H9 (cell line): ENCODE results near the gene SURF4. TPM values are rescaled to one million over a fixed set of nuclear protein-coding genes. Genes with fewer than 3 reads are reported as not detected.
"Not testable (repeated sequence)": the region's sequence is repeated elsewhere in the genome, so short reads cannot be mapped to it uniquely, and the experiment has no call there.

Experiments
- DNase-seq: peaks from one replicate; pipeline ENCODE4 v3.0.0-alpha.2; 2017
- H2AFZ ChIP-seq: one replicate; pipeline ENCODE4 v1.6.1; 2013; ENCODE audit warnings: mild to moderate bottlenecking, low read length, control low read depth, moderate library complexity
- H2AK5ac ChIP-seq: 2 replicates; pipeline ENCODE4 v1.6.1; 2013; ENCODE audit warnings: low read length, control low read depth, mixed read lengths; ENCODE audit not compliant: insufficient read length
- H2BK120ac ChIP-seq: one replicate; pipeline ENCODE4 v1.6.1; 2013; ENCODE audit warnings: low read depth, mild to moderate bottlenecking, low read length, control low read depth, inconsistent platforms; ENCODE audit not compliant: poor library complexity, severe bottlenecking
- H2BK12ac ChIP-seq: 2 replicates; pipeline ENCODE4 v1.6.1; 2013; ENCODE audit warnings: low read length, control low read depth, mixed read lengths, low read depth; ENCODE audit not compliant: insufficient read length
- H2BK15ac ChIP-seq: 2 replicates; pipeline ENCODE4 v1.6.1; 2013; ENCODE audit warnings: low read depth, low read length, control low read depth
- H2BK20ac ChIP-seq: one replicate; pipeline ENCODE4 v1.6.1; 2013; ENCODE audit warnings: low read depth, mild to moderate bottlenecking, low read length, control low read depth, inconsistent platforms; ENCODE audit not compliant: poor library complexity, severe bottlenecking
- H2BK5ac ChIP-seq: 2 replicates; pipeline ENCODE4 v1.6.1; 2013; ENCODE audit warnings: low read length, control low read depth, mixed read lengths; ENCODE audit not compliant: insufficient read length
- H3K14ac ChIP-seq: 2 replicates; pipeline ENCODE4 v1.6.1; 2013; ENCODE audit warnings: low read length, control low read depth; ENCODE audit not compliant: insufficient read depth
- H3K18ac ChIP-seq: 2 replicates; pipeline ENCODE4 v1.6.1; 2013; ENCODE audit warnings: low read depth, mild to moderate bottlenecking, mixed read lengths, low read length, control low read depth; ENCODE audit not compliant: insufficient read length
- H3K23ac ChIP-seq: 2 replicates; pipeline ENCODE4 v1.6.1; 2013; ENCODE audit warnings: low read length, control low read depth, mixed read lengths, low read depth; ENCODE audit not compliant: insufficient read length
- H3K23me2 ChIP-seq: 2 replicates; pipeline ENCODE4 v1.6.1; 2013; ENCODE audit warnings: low read depth, mild to moderate bottlenecking, mixed read lengths, low read length, control low read depth; ENCODE audit not compliant: insufficient read length, poor library complexity, severe bottlenecking
- H3K27ac ChIP-seq: 2 replicates; pipeline ENCODE4 v1.5.1; 2013; ENCODE audit warnings: low read length, control low read depth, mixed read lengths, low read depth; ENCODE audit not compliant: insufficient read length
- H3K27me3 ChIP-seq: 2 replicates; pipeline ENCODE4 v1.6.1; 2013; ENCODE audit warnings: low read length, control low read depth, inconsistent platforms; ENCODE audit not compliant: insufficient read depth
- H3K4ac ChIP-seq: 2 replicates; pipeline ENCODE4 v1.6.1; 2013; ENCODE audit warnings: low read depth, mild to moderate bottlenecking, control low read depth, inconsistent platforms, low read length, moderate library complexity
- H3K4me1 ChIP-seq: 2 replicates; pipeline ENCODE4 v1.6.1; 2013; ENCODE audit warnings: low read length, control low read depth, inconsistent platforms; ENCODE audit not compliant: insufficient read depth
- H3K4me2 ChIP-seq: 2 replicates; pipeline ENCODE4 v1.6.1; 2013; ENCODE audit warnings: low read length, control low read depth, mixed read lengths; ENCODE audit not compliant: insufficient read length, insufficient read depth
- H3K56ac ChIP-seq: 2 replicates; pipeline ENCODE4 v1.6.1; 2013; ENCODE audit warnings: low read depth, mild to moderate bottlenecking, mixed read lengths, low read length, control low read depth; ENCODE audit not compliant: insufficient read length
- H3K79me1 ChIP-seq: 2 replicates; pipeline ENCODE4 v1.6.1; 2013; ENCODE audit warnings: low read depth, mild to moderate bottlenecking, moderate library complexity, low read length, control low read depth, inconsistent platforms; ENCODE audit not compliant: insufficient read depth, poor library complexity, severe bottlenecking
- H3K79me2 ChIP-seq: 2 replicates; pipeline ENCODE4 v1.6.1; 2013; ENCODE audit warnings: low read length, control low read depth, inconsistent platforms; ENCODE audit not compliant: insufficient read depth
- H3K9ac ChIP-seq: 2 replicates; pipeline ENCODE4 v1.6.1; 2013; ENCODE audit warnings: low read length, control low read depth, mixed read lengths; ENCODE audit not compliant: insufficient read length; ENCODE audit errors: extremely low read depth
- H3K9me3 ChIP-seq: one replicate; pipeline ENCODE4 v1.6.1; 2013; ENCODE audit warnings: low read depth, low read length, inconsistent platforms; ENCODE audit not compliant: control insufficient read depth
- H3T11ph ChIP-seq: one replicate; pipeline ENCODE4 v1.6.1; 2013; ENCODE audit warnings: mild to moderate bottlenecking, low read length, control low read depth, inconsistent platforms
- H4K20me1 ChIP-seq: one replicate; pipeline ENCODE4 v1.6.1; 2013; ENCODE audit not compliant: control insufficient read depth, insufficient read length, insufficient read depth
- H4K5ac ChIP-seq: 2 replicates; pipeline ENCODE4 v1.6.1; 2013; ENCODE audit warnings: low read depth, mild to moderate bottlenecking, mixed read lengths, low read length, control low read depth; ENCODE audit not compliant: insufficient read length
- H4K8ac ChIP-seq: replicated peaks from 2 replicates; pipeline ENCODE4 v1.6.1; 2013; ENCODE audit warnings: low read length, control low read depth, mixed read lengths, low read depth; ENCODE audit not compliant: insufficient read length
- H4K91ac ChIP-seq: 2 replicates; pipeline ENCODE4 v1.6.1; 2013; ENCODE audit warnings: low read depth, mild to moderate bottlenecking, moderate library complexity, mixed read lengths, low read length, control low read depth; ENCODE audit not compliant: insufficient read length
- H3K27ac Mint-ChIP-seq, 3 experiments: 2 replicates in 2 of 3; 3 replicates in 1 of 3; pipeline ENCODE4 v1.8.0; 2020 to 2021; ENCODE audit warnings: mixed read lengths in 3 of 3, mild to moderate bottlenecking in 1 of 3, moderate library complexity in 1 of 3
- H3K27me3 Mint-ChIP-seq: 2 replicates; pipeline ENCODE4 v1.8.0; 2021; ENCODE audit warnings: low read depth, mild to moderate bottlenecking, moderate library complexity, mixed read lengths
- H3K36me3 Mint-ChIP-seq, 3 experiments: 2 replicates in 2 of 3; 3 replicates in 1 of 3; pipeline ENCODE4 v1.8.0; 2020 to 2021; ENCODE audit warnings: low read depth in 3 of 3, mixed read lengths in 3 of 3; ENCODE audit not compliant: insufficient read depth in 1 of 3
- H3K4me1 Mint-ChIP-seq, 2 experiments: 2 replicates each; pipeline ENCODE4 v1.8.0; 2020; ENCODE audit warnings: mixed read lengths in 2 of 2
- H3K4me3 Mint-ChIP-seq, 2 experiments: 2 replicates in 1 of 2; 3 replicates in 1 of 2; pipeline ENCODE4 v1.8.0; 2020 to 2021; ENCODE audit warnings: mild to moderate bottlenecking in 2 of 2, mixed read lengths in 2 of 2, moderate library complexity in 1 of 2
- H3K9me3 Mint-ChIP-seq, 2 experiments: 2 replicates in 1 of 2; 3 replicates in 1 of 2; pipeline ENCODE4 v1.8.0; 2020; ENCODE audit warnings: mild to moderate bottlenecking in 2 of 2, mixed read lengths in 2 of 2, moderate library complexity in 1 of 2
- WGBS: extraction: QIAGEN DNeasy Blood & Tissue Kit; methylation state at CpG from one replicate; pipeline ENCODE4 v1.1.7; 2013; ENCODE audit warnings: missing lambda C conversion rate, low lambda C conversion rate, mixed read lengths; ENCODE audit not compliant: insufficient read length; ENCODE audit errors: extremely low coverage; 5-methylcytosine and 5-hydroxymethylcytosine counted together
- total RNA-seq: library from RNA; stranded (reverse); gene quantifications from 2 replicates; pipeline ENCODE4 v1.2.1, GENCODE V29; 2021

SURF4 gene
- total RNA-seq, 1 experiment from 2014 or later, result 146 TPM

DNA sequence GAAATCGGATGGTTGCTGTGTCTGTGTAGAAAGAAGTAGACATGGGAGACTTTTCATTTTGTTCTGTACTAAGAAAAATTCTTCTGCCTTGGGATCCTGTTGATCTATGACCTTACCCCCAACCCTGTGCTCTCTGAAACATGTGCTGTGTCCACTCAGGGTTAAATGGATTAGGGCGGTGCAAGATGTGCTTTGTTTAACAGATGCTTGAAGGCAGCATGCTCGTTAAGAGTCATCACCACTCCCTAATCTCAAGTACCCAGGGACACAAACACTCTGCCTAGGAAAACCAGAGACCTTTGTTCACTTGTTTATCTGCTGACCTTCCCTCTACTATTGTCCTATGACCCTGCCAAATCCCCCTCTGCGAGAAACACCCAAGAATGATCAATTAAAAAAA, 15.6 kb upstream of the SURF4 start:
- H3K14ac ChIP-seq, H2BK20ac ChIP-seq, H3K27ac ChIP-seq, H3K36me3 Mint-ChIP-seq, H4K91ac ChIP-seq, H3K23me2 ChIP-seq, H3K27me3 ChIP-seq, H3K9ac ChIP-seq, H3K4me1 Mint-ChIP-seq, H2BK15ac ChIP-seq, H3K9me3 ChIP-seq, H3K4me2 ChIP-seq, H4K5ac ChIP-seq, H3K79me1 ChIP-seq, H4K20me1 ChIP-seq, H3K4me3 Mint-ChIP-seq, H4K8ac ChIP-seq, H3T11ph ChIP-seq, H3K18ac ChIP-seq, H2AK5ac ChIP-seq, H2BK120ac ChIP-seq, H3K27ac Mint-ChIP-seq, H3K79me2 ChIP-seq, H3K56ac ChIP-seq, H3K4me1 ChIP-seq, H3K23ac ChIP-seq, H2BK5ac ChIP-seq, H2AFZ ChIP-seq, H3K4ac ChIP-seq, H2BK12ac ChIP-seq, DNase-seq: not testable (repeated sequence)
- WGBS, result no CpG with 5 or more reads among the region's 4 CpGs
- H3K27me3 Mint-ChIP-seq, result peaks cover 36% of the 10 kb centered on the region
- H3K9me3 Mint-ChIP-seq, result peaks cover 15% of the 10 kb centered on the region in 2 experiments
